Heart right ventricle (tissue), 16 donors: ENCODE data around the gene SH3RF1. TPM values are rescaled to one million over a fixed set of nuclear protein-coding genes. Genes with fewer than 3 reads are reported as not detected.

Source experiments
- ATAC-seq, 8 donors: fragments of 200-7000 bp; cut with Tn5 transposase; one replicate each; pipeline ENCODE4 v1.9.1; 2020; ENCODE audit warnings: mild to moderate bottlenecking in 8 of 8, moderate library complexity in 8 of 8, moderate number of reproducible peaks in 1 of 8
- DNase-seq, 2 donors: peaks; one replicate each; pipeline ENCODE4 v3.0.0-alpha.2; 2020
- H3K27ac ChIP-seq, 10 donors: fragments of 200-600 bp; sonication (generic) in 2 of 10; one replicate each; pipeline versions ENCODE4 v1.5.0 to v1.8.0; 2020 to 2022; ENCODE audit warnings: mild to moderate bottlenecking in 3 of 10
- H3K27me3 ChIP-seq, 7 donors: fragments of 200-600 bp; one replicate each; pipeline ENCODE4 v1.8.0; 2021 to 2022; ENCODE audit warnings: mild to moderate bottlenecking in 2 of 7
- H3K36me3 ChIP-seq, 9 donors: fragments of 200-600 bp; sonication (generic) in 1 of 9; one replicate each; pipeline versions ENCODE4 v1.5.0 to v1.8.0; 2020 to 2022; ENCODE audit warnings: mild to moderate bottlenecking in 2 of 9
- H3K4me1 ChIP-seq, 9 donors: fragments of 200-600 bp; sonication (generic) in 1 of 9; one replicate each; pipeline versions ENCODE4 v1.5.0 to v1.8.0; 2020 to 2022; ENCODE audit warnings: mild to moderate bottlenecking in 4 of 9
- H3K4me3 ChIP-seq, 10 donors: fragments of 200-600 bp; sonication (generic) in 2 of 10; one replicate each; pipeline versions ENCODE4 v1.5.0 to v1.8.0; 2020 to 2022; ENCODE audit warnings: mild to moderate bottlenecking in 7 of 10, moderate library complexity in 2 of 10
- H3K9me3 ChIP-seq, 11 donors: fragments of 200-600 bp in 10 of 11; sonication (generic) in 2 of 11; one replicate each; pipeline versions ENCODE4 v1.5.0 to v1.8.0; 2013 to 2022; ENCODE audit warnings: mild to moderate bottlenecking in 2 of 11, control low read depth in 1 of 11, moderate library complexity in 1 of 11
- CTCF ChIP-seq, 9 donors: fragments of 200-600 bp; sonication (generic) in 2 of 9; IDR thresholded peaks; one replicate each; pipeline versions ENCODE4 v1.5.0 to v1.8.0; 2021 to 2022; ENCODE audit warnings: antibody characterized with exemption in 9 of 9, mild to moderate bottlenecking in 5 of 9, moderate library complexity in 1 of 9
- WGBS, 2 donors: extraction: QIAGEN DNeasy Blood & Tissue Kit; methylation state at CpG; one replicate each; pipeline ENCODE4 v1.1.7; 2013; ENCODE audit warnings: inconsistent platforms in 1 of 2; 5-methylcytosine and 5-hydroxymethylcytosine counted together
- intact Hi-C, 10 donors: fragments of 100-400 bp; cut with DNase I; formaldehyde crosslinking; loops; one replicate each; pipeline versions ENCODE4 v1.11.1 to v1.14.2; 2022
- long read RNA-seq, 3 donors: library from polyadenylated mRNA; unstranded; transcript quantifications; one replicate each; pipeline ENCODE4 v2.0.0, GENCODE V29; 2020 to 2021
- polyA plus RNA-seq, 2 donors: library from polyadenylated mRNA; stranded (reverse); fragments of 200-250 nt; gene quantifications; one replicate each; pipeline ENCODE4 v1.2.3, GENCODE V29; 2013
- total RNA-seq, 10 donors: library from RNA; stranded (reverse); fragmentation: NEBNext Ultra II Directional in 3 of 10; extraction: Animal tissue kit (Norgen Biotek cat#: 25700) in 3 of 10; gene quantifications; one replicate each; pipeline versions ENCODE4 v1.2.1 to v1.2.4, GENCODE V29; 2021 to 2023
- donor health status: Arrhythmogenic right ventricular cardiomyopathy.
- donor health status: ischemic (EF 13 %, LVEDD 7.1; RV severe dilation, severe dysfunction).
- donor health status: healthy with polysubstance abuse.
- donor health status: DM: no; HTN: yes; CAD: no.
- donor health status: DM: no; HTN: no; CAD: no.
- donor health status: ischemic (EF 25% LVEDD 6.9; RV normal size, moderate dysfunction).
- donor health status: ischemic (EF 25% LVEDD 5.7; RV mildly dilated, moderate dysfunction).
- donor health status: healthy.
- donor health status: DM: yes; HTN: yes; CAD: no.
- donor health status: Ischemic cardiomyopathy.
- donor health status: ischemic (EF 35%, LVEDD 5.7; RV mildly dilated, moderate dysfunction).
- donor health status: nonischemic (EF 11% LVEDD 7.7; RV severe dilation, severe dysfunction).
- donor health status: DM: yes; HTN: yes; CAD: no.
- donor health status: PGD.
- donor health status: ischemic (EF 29% LVEDD 5.4; RV normal size, mild dysfunction).
- donor health status: nonischemic (EF 23%, LVEDD 6.1; RV moderate dilation, normal function).

SH3RF1 gene
- total RNA-seq (10 to 100 TPM in 5 of 10 donors, 1 to 10 TPM in 5; 7.0 to 11.7 (median 9.9) TPM), polyA plus RNA-seq (1 to 10 TPM; 2.6 to 3.4 TPM)
- long read RNA-seq, donor 1, full-length matches to known transcripts = 2 of 4 reads
- long read RNA-seq, donor 1, partial matches to known transcripts = 1 of 4 reads
- long read RNA-seq, donor 1, other reads (novel, unspliced or antisense) = 1 of 4 reads
- long read RNA-seq, donor 2, full-length matches to known transcripts = 1 of 7 reads
- long read RNA-seq, donor 2, partial matches to known transcripts = 4 of 7 reads
- long read RNA-seq, donor 2, other reads (novel, unspliced or antisense) = 2 of 7 reads
- long read RNA-seq, donor 3, full-length matches to known transcripts = 4 of 19 reads
- long read RNA-seq, donor 3, partial matches to known transcripts = 14 of 19 reads
- long read RNA-seq, donor 3, other reads (novel, unspliced or antisense) = 1 of 19 reads

GRCh38 chr4:169270810-169271691 lies at the start of gene SH3RF1:
SH3RF1 (minus strand) TSS chr4:169270956; CDS start chr4:169269212, 1,744 bp downstream.
- intact Hi-C loops = loop anchor here in 7 of 10 donors (5.0 to 10.0 kb wide), 8 partner anchors 134 to 259 kb away; partner anchors contain the start of gene CBR4 (in 3 of the 7)
- Histone ChIP-seq H3K27me3 (peaks cover 0 to 5% (median 0%) of the 10 kb centered on the region in 7 donors), H3K9me3 (no peaks in the 10 kb centered on the region), H3K4me1 (peaks cover 2 to 54% (median 41%) of the 10 kb centered on the region in 9 donors), H3K36me3 (no peaks in the 10 kb centered on the region), H3K27ac (peak within 1 kb of the TSS; percentile 80 to 97 (median 94)), H3K4me3 (peak within 1 kb of the TSS; percentile 81 to 99 (median 94))
- DNase-seq = peak; percentile 91
- ATAC-seq = peak; percentile 95 to 98 (median 96)
- peak in 8 of 9 donors; percentile 20 to 59 (median 40) for TF ChIP-seq CTCF (IDR thresholded peaks at IDR 0.05)
- 1% methylated on average over 86 to 109 of the region's 110 CpGs for WGBS, 2 donors

- H3K4me1 ChIP-seq = peaks cover 8 to 23% (median 19%) of the 10 kb centered on the region in 9 donors
- ATAC-seq (peak in 4 of 8 donors; percentile 37 to 65 (median 52)), DNase-seq (no peak)
- no peaks in the 10 kb centered on the region for H3K36me3 ChIP-seq
- WGBS, 2 donors = 24 to 34% methylated on average over 5 of the region's 5 CpGs
- H3K9me3 ChIP-seq = no peaks in the 10 kb centered on the region
- peak overlapping the region in 1 of 10 donors; percentile 8 for H3K4me3 ChIP-seq
- TF ChIP-seq CTCF (IDR thresholded peaks at IDR 0.05) = no peak
- intact Hi-C loops = loop anchor here in 2 of 10 donors (10.0 kb wide), 2 partner anchors 169 to 181 kb away; no protein-coding TSS in a partner anchor
- no peak overlapping the region for H3K27ac ChIP-seq
- H3K27me3 ChIP-seq = no peaks in the 10 kb centered on the region
Observed at GRCh38 chr4:169315530-169316343, 45.0 kb upstream of the SH3RF1 start.

GRCh38 chr4:169314906-169315305 lies 44.1 kb upstream of the SH3RF1 start:
- intact Hi-C loops = loop anchor here in 3 of 10 donors (5.0 to 10.0 kb wide), 3 partner anchors 170 to 293 kb away; no protein-coding TSS in a partner anchor
- WGBS, 2 donors = 1 to 7% methylated on average over 8 of the region's 8 CpGs
- peak overlapping the region in 1 of 10 donors; percentile 8 for H3K4me3 ChIP-seq

More at GRCh38 chr4:169314906-169315305, 44.1 kb upstream of the SH3RF1 start:
- Histone ChIP-seq H3K36me3 (no peaks in the 10 kb centered on the region), H3K4me1 (peaks cover 8 to 23% (median 19%) of the 10 kb centered on the region in 9 donors), H3K9me3 (no peaks in the 10 kb centered on the region), H3K27ac (peak overlapping the region in 1 of 10 donors; percentile 32), H3K27me3 (no peaks in the 10 kb centered on the region)
- DNase-seq = peak; percentile 76 to 78
- TF ChIP-seq CTCF (IDR thresholded peaks at IDR 0.05) = no peak
- ATAC-seq = peak; percentile 60 to 82 (median 74)
